CD4-positive, alpha-beta T cell (primary cell): ENCODE results near the gene MAP2K4. TPM values are rescaled to one million over a fixed set of nuclear protein-coding genes. Genes with fewer than 3 reads are reported as not detected.

Experiments
- ATAC-seq: fragments of 200-7000 bp; cut with Tn5 transposase; one replicate; pipeline ENCODE4 v1.10.0; 2022; ENCODE audit warnings: mild to moderate bottlenecking; ENCODE audit not compliant: poor library complexity
- CTCF ChIA-PET: fragments of 350-600 bp; sonication (Branson Sonifier 250); formaldehyde crosslinking; loops from one replicate; lab custom pipeline; 2021; ENCODE audit warnings: antibody characterized with exemption, inconsistent platforms; lab: Charles Lee
- POLR2A ChIA-PET: fragments of 350-600 bp; sonication (Branson Sonifier 250); formaldehyde crosslinking; loops from one replicate; lab custom pipeline; 2021; ENCODE audit warnings: antibody characterized with exemption, inconsistent platforms; lab: Charles Lee
- DNase-seq, 14 experiments: peaks; one replicate each; pipeline ENCODE4 v3.0.0-alpha.2; 2013 to 2020; ENCODE audit warnings: mixed read lengths in 2 of 14
- H3K27ac ChIP-seq, 2 donors: one replicate each; pipeline versions ENCODE4 v1.5.1 to v1.7.0; 2013; ENCODE audit warnings: low read length in 2 of 2, low read depth in 1 of 2, mild to moderate bottlenecking in 1 of 2
- H3K27me3 ChIP-seq, 2 experiments: 1 replicate in 1 of 2; 2 replicates in 1 of 2; pipeline versions ENCODE4 v1.6.1 to v1.7.0; 2013; ENCODE audit warnings: low read length in 2 of 2, control low read depth in 1 of 2, mild to moderate bottlenecking in 1 of 2, moderate library complexity in 1 of 2; ENCODE audit not compliant: insufficient read depth in 2 of 2, control insufficient read depth in 1 of 2
- H3K36me3 ChIP-seq: one replicate; pipeline ENCODE4 v1.6.1; 2013; ENCODE audit warnings: low read length, control low read depth; ENCODE audit not compliant: insufficient read depth
- H3K4me1 ChIP-seq: one replicate; pipeline ENCODE4 v1.6.1; 2013; ENCODE audit warnings: low read length, control low read depth; ENCODE audit not compliant: insufficient read depth
- H3K4me3 ChIP-seq: one replicate; pipeline ENCODE4 v1.5.1; 2013; ENCODE audit warnings: mild to moderate bottlenecking, low read length, moderate library complexity
- H3K9me3 ChIP-seq, 2 experiments: 1 replicate in 1 of 2; 2 replicates in 1 of 2; pipeline versions ENCODE4 v1.6.1 to v1.7.0; 2013; ENCODE audit warnings: low read length in 2 of 2, mild to moderate bottlenecking in 2 of 2, control low read depth in 1 of 2, moderate library complexity in 1 of 2; ENCODE audit not compliant: control insufficient read depth in 1 of 2, insufficient read depth in 1 of 2
- H3K27ac Mint-ChIP-seq: one replicate; pipeline ENCODE4 v1.8.0; 2020; ENCODE audit warnings: mixed read lengths
- H3K27me3 Mint-ChIP-seq: one replicate; pipeline ENCODE4 v1.8.0; 2021; ENCODE audit warnings: mixed read lengths
- H3K36me3 Mint-ChIP-seq: one replicate; pipeline ENCODE4 v1.8.0; 2021; ENCODE audit warnings: low read depth, mixed read lengths
- H3K4me1 Mint-ChIP-seq: one replicate; pipeline ENCODE4 v1.8.0; 2021; ENCODE audit warnings: low read depth, mixed read lengths
- H3K4me3 Mint-ChIP-seq: one replicate; pipeline ENCODE4 v1.8.0; 2020; ENCODE audit warnings: mild to moderate bottlenecking, mixed read lengths
- H3K9me3 Mint-ChIP-seq: one replicate; pipeline ENCODE4 v1.8.0; 2020; ENCODE audit warnings: mixed read lengths
- intact Hi-C, 2 experiments: fragments of 100-400 bp; cut with DNase I in 1 of 2; cut with micrococcal nuclease in 1 of 2; formaldehyde crosslinking; loops; one replicate each; pipeline versions ENCODE4 v1.15.1 to v1.9.0; 2023 to 2025; cut with DNase I, micrococcal nuclease
- total RNA-seq, 174 experiments: library from RNA in 2 of 174; stranded (reverse) in 2 of 174; gene quantifications; one replicate each; pipeline ENCODE4 v1.2.3 and lab custom pipeline; 2021 to 2026
- TF ChIP-seq, protein P1 (sequence below): fragments of 200-600 bp; IDR thresholded peaks from one replicate; pipeline ENCODE4 v1.8.0; 2022; ENCODE audit warnings: antibody characterized with exemption, mild to moderate bottlenecking

The MAP2K4 gene
- total RNA-seq, 2 experiments from 2014 or later = 22.4 to 22.6 TPM

DNA sequence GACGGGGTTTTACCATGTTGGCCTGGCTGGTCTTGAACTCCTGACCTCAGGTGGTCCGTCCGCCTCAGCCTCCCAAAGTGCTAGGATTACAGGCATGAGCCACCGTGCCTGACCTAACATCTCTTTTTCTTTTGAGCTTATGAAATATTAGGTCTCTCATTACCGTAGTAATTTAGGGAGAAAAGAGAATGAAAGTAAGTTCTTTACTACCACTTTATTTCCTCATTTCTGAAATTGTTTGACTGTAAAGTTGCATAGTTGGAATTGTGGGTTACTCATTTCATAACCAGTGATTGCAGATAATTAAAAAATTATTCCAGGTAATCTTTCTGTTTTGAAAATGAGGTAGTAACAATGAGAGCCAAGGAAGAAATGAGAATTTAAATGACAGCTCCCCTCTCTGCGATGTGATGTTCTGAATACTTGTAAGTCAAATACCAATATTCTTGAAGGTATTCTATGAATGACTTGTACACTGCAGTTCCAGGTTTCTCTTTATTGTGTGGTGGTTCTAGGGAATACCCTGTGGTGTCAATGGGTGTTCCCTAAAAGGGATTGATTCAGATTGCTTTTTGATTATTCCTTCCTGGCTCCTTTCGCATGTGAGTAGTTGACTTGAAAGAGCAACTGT is 28.3 kb downstream of the MAP2K4 start:
- Histone ChIP-seq H3K4me1 (no peaks in the 10 kb centered on the region), H3K27me3 (no peaks in the 10 kb centered on the region), H3K4me3 (no peak overlapping the region), H3K36me3 (no peaks in the 10 kb centered on the region), H3K27ac (no peak overlapping the region), H3K9me3 (no peaks in the 10 kb centered on the region)
- H3K4me1 Mint-ChIP-seq = peaks cover 91% of the 10 kb centered on the region
- DNase-seq (no peak), ATAC-seq (no peak)
- H3K27ac Mint-ChIP-seq = no peak overlapping the region
- TF ChIP-seq, protein P1, sequence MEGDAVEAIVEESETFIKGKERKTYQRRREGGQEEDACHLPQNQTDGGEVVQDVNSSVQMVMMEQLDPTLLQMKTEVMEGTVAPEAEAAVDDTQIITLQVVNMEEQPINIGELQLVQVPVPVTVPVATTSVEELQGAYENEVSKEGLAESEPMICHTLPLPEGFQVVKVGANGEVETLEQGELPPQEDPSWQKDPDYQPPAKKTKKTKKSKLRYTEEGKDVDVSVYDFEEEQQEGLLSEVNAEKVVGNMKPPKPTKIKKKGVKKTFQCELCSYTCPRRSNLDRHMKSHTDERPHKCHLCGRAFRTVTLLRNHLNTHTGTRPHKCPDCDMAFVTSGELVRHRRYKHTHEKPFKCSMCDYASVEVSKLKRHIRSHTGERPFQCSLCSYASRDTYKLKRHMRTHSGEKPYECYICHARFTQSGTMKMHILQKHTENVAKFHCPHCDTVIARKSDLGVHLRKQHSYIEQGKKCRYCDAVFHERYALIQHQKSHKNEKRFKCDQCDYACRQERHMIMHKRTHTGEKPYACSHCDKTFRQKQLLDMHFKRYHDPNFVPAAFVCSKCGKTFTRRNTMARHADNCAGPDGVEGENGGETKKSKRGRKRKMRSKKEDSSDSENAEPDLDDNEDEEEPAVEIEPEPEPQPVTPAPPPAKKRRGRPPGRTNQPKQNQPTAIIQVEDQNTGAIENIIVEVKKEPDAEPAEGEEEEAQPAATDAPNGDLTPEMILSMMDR = no peak
- ChIA-PET POLR2A (interaction anchor here (1.1 kb wide), 1 partner anchor 52 kb away, joined by 3 read pairs; the partner anchor contains the start of gene ZNF18), CTCF (no interaction called here)
- no peaks in the 10 kb centered on the region for H3K9me3 Mint-ChIP-seq
- intact Hi-C loops = no loop called here
- H3K4me3 Mint-ChIP-seq = no peak overlapping the region
- H3K27me3 Mint-ChIP-seq = no peaks in the 10 kb centered on the region
- peaks cover 3% of the 10 kb centered on the region for H3K36me3 Mint-ChIP-seq

DNA sequence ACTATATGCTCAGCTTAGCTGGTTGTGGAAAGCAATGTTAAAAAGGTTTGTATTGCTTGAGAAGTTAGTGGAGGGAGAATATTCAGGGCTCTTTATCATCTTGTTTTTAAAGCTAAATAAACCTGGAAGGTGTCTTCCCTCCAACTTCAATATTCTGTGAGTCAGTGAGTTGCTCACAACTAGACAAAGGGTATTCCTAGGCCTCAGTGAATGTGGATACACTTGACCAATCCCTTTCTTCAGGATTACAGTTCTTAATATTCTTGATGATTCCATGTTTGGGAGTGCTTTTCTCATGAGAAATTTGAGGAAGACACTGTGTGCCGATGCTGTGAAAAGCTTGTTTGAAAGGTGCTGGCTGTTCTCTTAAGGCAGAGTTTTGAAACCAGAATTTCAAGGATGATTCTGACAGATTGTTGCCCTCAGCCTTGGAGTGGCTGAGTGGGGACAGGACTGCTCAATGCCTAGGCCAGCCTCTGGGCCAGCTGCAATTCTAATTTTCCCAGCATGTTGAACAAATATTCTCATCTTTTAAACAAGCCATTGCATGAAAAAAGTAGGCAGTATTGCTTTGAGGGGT is 30.1 kb downstream of the MAP2K4 start:
- POLR2A ChIA-PET = no interaction called here
- Mint-ChIP-seq H3K4me3 (no peak overlapping the region), H3K9me3 (no peaks in the 10 kb centered on the region), H3K36me3 (peaks cover 10% of the 10 kb centered on the region), H3K27ac (no peak overlapping the region), H3K4me1 (peaks cover 96% of the 10 kb centered on the region), H3K27me3 (no peaks in the 10 kb centered on the region)
- H3K27me3 ChIP-seq = no peaks in the 10 kb centered on the region
- CTCF ChIA-PET = interaction anchor here (1.3 kb wide), 1 partner anchor 17 kb away, joined by 3 read pairs; no protein-coding TSS in a partner anchor
- H3K4me1 ChIP-seq = no peaks in the 10 kb centered on the region
- no peaks in the 10 kb centered on the region for H3K36me3 ChIP-seq
- H3K9me3 ChIP-seq = no peaks in the 10 kb centered on the region
- ATAC-seq = no peak
- no peak overlapping the region for H3K4me3 ChIP-seq
- H3K27ac ChIP-seq = no peak overlapping the region
- intact Hi-C loops = no loop called here
- TF ChIP-seq, protein P1 = no peak
- no peak for DNase-seq

DNA sequence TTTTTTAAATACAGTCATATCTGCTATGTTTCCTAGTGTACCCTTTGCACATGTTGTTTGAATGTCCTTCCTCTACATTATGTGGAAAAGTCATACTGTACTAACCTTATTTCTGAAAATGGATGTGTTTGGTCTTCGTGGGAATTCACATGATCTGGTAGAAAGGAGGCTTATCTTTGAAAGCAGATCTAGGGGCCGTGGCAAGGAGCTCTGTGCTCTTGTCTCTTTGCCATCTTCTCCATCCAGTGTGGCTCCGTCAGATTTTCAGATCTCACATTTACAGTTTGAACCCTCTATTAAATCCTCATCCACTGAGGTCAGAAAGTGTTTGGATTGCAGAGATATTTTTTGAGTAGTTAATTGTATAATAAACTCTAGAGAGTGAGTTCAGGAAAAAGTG is 32.9 kb downstream of the MAP2K4 start:
- Histone ChIP-seq H3K36me3 (no peaks in the 10 kb centered on the region), H3K4me3 (no peak overlapping the region), H3K27ac (no peak overlapping the region), H3K27me3 (no peaks in the 10 kb centered on the region), H3K4me1 (no peaks in the 10 kb centered on the region), H3K9me3 (no peaks in the 10 kb centered on the region)
- Mint-ChIP-seq H3K9me3 (no peaks in the 10 kb centered on the region), H3K4me1 (peaks cover 90% of the 10 kb centered on the region), H3K27me3 (no peaks in the 10 kb centered on the region), H3K27ac (peak overlapping the region; percentile 62), H3K4me3 (peak overlapping the region; percentile 63), H3K36me3 (peaks cover 34% of the 10 kb centered on the region)
- TF ChIP-seq, protein P1 = no peak
- DNase-seq = no peak
- ChIA-PET POLR2A (interaction anchor here (0.9 kb wide), 1 partner anchor 57 kb away, joined by 8 read pairs; the partner anchor contains the start of gene ZNF18), CTCF (interaction anchor here (0.7 to 1.4 kb wide), 2 partner anchors 14 to 19 kb away, joined by 3 read pairs; no protein-coding TSS in a partner anchor)
- intact Hi-C loops = no loop called here
- ATAC-seq = no peak
